Measurements from ENCODE around the gene KRR1.
"Not testable (repeated sequence)": the region's sequence is repeated elsewhere in the genome, so short reads cannot be mapped to it uniquely, and the experiment has no call there.

KRR1 gene

GRCh38 chr12:75444429-75445136, 66.8 kb downstream of the KRR1 start:
- intact Hi-C loops (cut with DNase I), result no loop called here
- no peak for DNase-seq

GRCh38 chr12:75443709-75444108, 67.7 kb downstream of the KRR1 start:
- intact Hi-C loops (cut with DNase I), result no loop called here
- no peak for DNase-seq

GRCh38 chr12:75442454-75442853, 69.0 kb downstream of the KRR1 start:
- DNase-seq; intact Hi-C loops (cut with DNase I): not testable (repeated sequence)

GRCh38 chr12:75441687-75442449, 69.5 kb downstream of the KRR1 start:
- DNase-seq; intact Hi-C loops (cut with DNase I): not testable (repeated sequence)
